Adrenal gland (tissue), 12 donors: ENCODE results near the gene PPIL6. TPM values are rescaled to one million over a fixed set of nuclear protein-coding genes. Genes with fewer than 3 reads are reported as not detected.

ENCODE experiments used
- DNase-seq, 7 donors: peaks; one replicate each; pipeline ENCODE4 v3.0.0-alpha.2; 2019 to 2020
- H3K27ac ChIP-seq, 5 donors: fragments of 200-600 bp; sonication (generic) in 4 of 5; 1 replicate in 3 of 5; 2 replicates in 2 of 5; pipeline versions ENCODE4 v1.5.1 to v1.8.0; 2016 to 2020; ENCODE audit warnings: mild to moderate bottlenecking in 1 of 5
- H3K27me3 ChIP-seq: fragments of 200-600 bp; 2 replicates; pipeline ENCODE4 v1.8.0; 2021
- H3K36me3 ChIP-seq, 2 donors: fragments of 200-600 bp; replicated peaks in 1 of 2; 1 replicate in 1 of 2; 2 replicates in 1 of 2; pipeline versions ENCODE4 v1.5.1 to v1.8.0; 2018 to 2022
- H3K4me1 ChIP-seq, 2 donors: fragments of 200-600 bp; replicated peaks in 1 of 2; 1 replicate in 1 of 2; 2 replicates in 1 of 2; pipeline versions ENCODE4 v1.5.1 to v1.8.0; 2018 to 2021
- H3K4me3 ChIP-seq, 4 donors: fragments of 200-600 bp; sonication (generic) in 3 of 4; one replicate each; pipeline ENCODE4 v1.5.1; 2016 to 2018
- H3K9me3 ChIP-seq, 3 donors: fragments of 200-600 bp; sonication (generic) in 1 of 3; replicated peaks in 1 of 3; 1 replicate in 2 of 3; 2 replicates in 1 of 3; pipeline versions ENCODE4 v1.5.1 to v1.8.0; 2016 to 2021
- CTCF ChIP-seq, 6 experiments: fragments of 450-650 bp in 4 of 6; fragments of 200-600 bp in 2 of 6; sonication (generic) in 1 of 6; IDR thresholded peaks; 1 replicate in 5 of 6; 2 replicates in 1 of 6; pipeline versions ENCODE4 v1.5.1 to v1.8.0; 2016 to 2021; ENCODE audit warnings: antibody characterized with exemption in 6 of 6, mild to moderate bottlenecking in 2 of 6, moderate library complexity in 1 of 6
- POLR2A ChIP-seq, 2 donors: fragments of 450-650 bp; IDR thresholded peaks; one replicate each; pipeline ENCODE4 v1.6.1; 2017; ENCODE audit warnings: antibody characterized with exemption in 2 of 2, mild to moderate bottlenecking in 2 of 2, moderate library complexity in 1 of 2
- WGBS, 4 donors: extraction: QIAGEN DNeasy Blood & Tissue Kit in 2 of 4; methylation state at CpG; one replicate each; pipeline versions ENCODE4 v1.1.5 to v1.1.7; 2013 to 2017; 5-methylcytosine and 5-hydroxymethylcytosine counted together
- intact Hi-C, 2 donors: fragments of 100-400 bp; cut with DNase I; formaldehyde crosslinking; loops; one replicate each; pipeline versions ENCODE4 v1.14.1 to v1.15.0; 2022 to 2023
- polyA plus RNA-seq, 3 donors: library from polyadenylated mRNA; stranded (reverse); fragments of 200-250 nt in 2 of 3; fragments of 350-450 nt in 1 of 3; fragmentation: Illumina TruSeq in 1 of 3; extraction: RNeasy Lipid Tissue Mini Kit (QIAGEN cat#74804) in 1 of 3; gene quantifications; one replicate each; pipeline ENCODE4 v1.2.3, GENCODE V29; 2013 to 2014
- total RNA-seq, 9 donors: library from RNA; depleted of rRNA in 4 of 9; stranded (reverse); fragments of >200 nt in 4 of 9; fragments of 120-200 nt in 1 of 9; fragmentation: NEBNext Ultra II Directional in 1 of 9; extraction: Animal tissue kit (Norgen Biotek cat#: 25700) in 1 of 9; gene quantifications; one replicate each; pipeline versions ENCODE4 v1.1.0 to v1.2.4, GENCODE V29; 2013 to 2023
- donor health status: healthy with polysubstance abuse.
- donor health status: Bipolar disorder and iron deficiency.
- donor health status: DM: yes; HTN: yes; CAD: no.
- donor health status: DM: no; HTN: no; CAD: no.
- donor health status: DM: no; HTN: no; CAD: no.
- donor health status: DM: yes; HTN: yes; CAD: no.

The PPIL6 gene
- total and polyA plus RNA-seq, 12 donors = 0.48 to 3.3 (median 1.3) TPM

- WGBS, 4 donors = 94 to 96% (median 96%) methylated on average over 9 of the region's 9 CpGs
- H3K27ac ChIP-seq = no peak overlapping the region
- no peak for DNase-seq
- no peak overlapping the region for H3K4me3 ChIP-seq
- H3K27me3 ChIP-seq = no peaks in the 10 kb centered on the region
- H3K36me3 ChIP-seq = peaks cover 0 to 61% of the 10 kb centered on the region in 2 donors
- peaks cover 0 to 3% of the 10 kb centered on the region in 2 donors for H3K4me1 ChIP-seq
- H3K9me3 ChIP-seq = no peaks in the 10 kb centered on the region
- TF ChIP-seq CTCF (IDR thresholded peaks at IDR 0.05) (no peak), POLR2A (IDR thresholded peaks at IDR 0.05) (no peak)
- intact Hi-C loops = no loop called here
Observed at GRCh38 chr6:109472132-109472995, 31.9 kb upstream of the PPIL6 start.

DNA sequence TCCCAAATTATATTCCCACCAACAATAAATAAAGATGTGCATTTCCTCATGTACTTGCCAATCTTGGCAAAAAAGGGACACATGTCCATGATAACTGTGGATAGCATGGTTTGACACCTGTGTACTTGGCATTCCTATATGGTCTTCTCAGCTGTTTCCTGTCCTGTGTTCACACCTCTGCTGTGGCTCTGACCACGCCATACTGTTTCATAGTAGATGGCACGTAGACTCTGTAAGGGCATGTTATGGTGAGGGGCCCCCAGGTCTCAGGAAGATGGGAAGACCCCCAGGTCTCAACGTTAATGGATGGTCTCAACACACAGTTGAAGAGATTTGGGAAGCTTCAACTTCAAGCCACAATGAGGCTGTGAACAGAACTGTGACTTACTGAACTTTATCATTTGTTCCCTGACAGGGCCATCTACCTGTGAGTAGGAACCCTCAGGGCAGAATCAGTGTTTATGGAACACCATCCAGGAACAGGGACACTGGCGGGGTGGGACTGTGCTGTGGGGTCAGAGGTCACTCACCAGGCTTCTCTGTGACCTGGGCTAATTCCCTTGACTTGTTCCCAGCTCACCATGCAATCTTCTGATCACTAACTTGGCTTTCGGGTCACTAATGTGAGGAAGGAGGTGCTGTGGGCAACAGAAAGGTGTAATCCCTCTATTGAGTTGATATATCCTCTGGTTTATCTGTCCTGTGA lies 30.8 kb upstream of the PPIL6 start:
- Histone ChIP-seq H3K9me3 (no peaks in the 10 kb centered on the region), H3K36me3 (peaks cover 0 to 57% of the 10 kb centered on the region in 2 donors), H3K27ac (no peak overlapping the region), H3K27me3 (no peaks in the 10 kb centered on the region), H3K4me1 (peaks cover 0 to 3% of the 10 kb centered on the region in 2 donors), H3K4me3 (no peak overlapping the region)
- TF ChIP-seq POLR2A (IDR thresholded peaks at IDR 0.05) (no peak), CTCF (IDR thresholded peaks at IDR 0.05) (no peak)
- 92 to 100% (median 96%) methylated on average over 4 to 5 of the region's 5 CpGs for WGBS, 4 donors
- no peak for DNase-seq
- intact Hi-C loops = no loop called here

DNA sequence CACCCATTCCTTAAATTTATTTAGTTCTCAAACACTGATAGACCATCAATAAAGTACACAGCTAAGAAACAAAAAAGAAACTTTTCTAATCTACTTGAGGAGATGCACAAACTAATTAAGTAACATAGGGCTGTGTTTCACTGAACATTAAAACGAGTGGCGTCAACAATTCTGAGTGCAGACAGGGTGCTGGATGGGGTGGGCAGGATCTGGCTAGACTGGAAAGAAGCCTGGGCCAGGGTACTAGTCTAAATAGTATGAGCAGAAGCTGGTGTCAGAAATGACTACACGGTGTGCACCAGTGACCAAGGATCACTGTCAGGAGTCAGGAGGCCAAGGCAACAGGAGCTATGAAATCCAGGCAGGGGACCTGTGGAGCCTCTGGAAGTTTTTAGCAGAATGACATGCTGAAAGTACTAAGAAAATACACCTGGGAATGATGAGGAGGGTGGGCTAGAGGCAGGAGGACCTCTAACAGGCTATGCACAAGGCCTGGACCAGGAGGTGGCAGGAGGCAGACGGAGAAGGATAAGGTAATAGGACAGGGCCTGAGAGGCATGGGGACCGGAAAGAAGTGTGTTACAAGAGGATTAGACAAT lies 29.3 kb upstream of the PPIL6 start:
- intact Hi-C loops = no loop called here
- H3K36me3 ChIP-seq = peaks cover 0 to 60% of the 10 kb centered on the region in 2 donors

More for the DNA sequence above, 29.3 kb upstream of the PPIL6 start:
- Histone ChIP-seq H3K27me3 (no peaks in the 10 kb centered on the region), H3K4me3 (no peak overlapping the region), H3K9me3 (no peaks in the 10 kb centered on the region), H3K4me1 (no peaks in the 10 kb centered on the region), H3K27ac (no peak overlapping the region)
- WGBS, 4 donors = 86 to 91% (median 90%) methylated on average over 5 of the region's 5 CpGs
- DNase-seq = no peak
- no peak for TF ChIP-seq POLR2A (IDR thresholded peaks at IDR 0.05)
- TF ChIP-seq CTCF (IDR thresholded peaks at IDR 0.05) = no peak
